HG02885 (cell line): ENCODE measurements around the gene COL10A1.

Experiments used
- ATAC-seq: cut with Tn5 transposase; IDR thresholded peaks from one replicate; pipeline ENCODE4 v1.9.1; 2021; ENCODE audit warnings: mild to moderate bottlenecking; ENCODE audit not compliant: unreplicated experiment, poor library complexity

The COL10A1 gene

DNA sequence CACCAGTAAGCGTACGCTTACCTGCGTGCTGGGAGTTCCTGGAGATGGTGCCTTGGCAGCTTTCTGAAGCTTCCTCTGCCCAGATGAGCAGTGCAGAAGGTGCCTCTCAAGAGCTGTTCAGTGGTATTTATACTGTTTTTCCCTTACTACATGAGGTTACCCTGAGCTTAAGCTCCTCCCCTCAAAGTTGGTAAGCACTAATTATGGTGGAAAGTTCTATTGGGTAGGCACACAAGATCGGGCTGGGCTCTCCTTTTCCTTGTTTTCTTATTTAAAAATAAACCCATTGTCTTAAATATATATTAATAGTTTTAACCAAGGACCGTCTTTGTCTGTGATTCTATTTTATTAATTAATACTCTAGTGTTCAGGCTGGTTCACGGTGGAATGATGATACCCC is at the start of gene COL10A1:
Gene COL10A1 (minus strand): TSS at position 101 of the 400 bp plus-strand sequence. CDS start 640 bp downstream, outside the sequence.
- no peak for ATAC-seq

- ATAC-seq: no peak
Observed at GRCh38 chr6:116175344-116175743, 49.4 kb upstream of the COL10A1 start.

DNA sequence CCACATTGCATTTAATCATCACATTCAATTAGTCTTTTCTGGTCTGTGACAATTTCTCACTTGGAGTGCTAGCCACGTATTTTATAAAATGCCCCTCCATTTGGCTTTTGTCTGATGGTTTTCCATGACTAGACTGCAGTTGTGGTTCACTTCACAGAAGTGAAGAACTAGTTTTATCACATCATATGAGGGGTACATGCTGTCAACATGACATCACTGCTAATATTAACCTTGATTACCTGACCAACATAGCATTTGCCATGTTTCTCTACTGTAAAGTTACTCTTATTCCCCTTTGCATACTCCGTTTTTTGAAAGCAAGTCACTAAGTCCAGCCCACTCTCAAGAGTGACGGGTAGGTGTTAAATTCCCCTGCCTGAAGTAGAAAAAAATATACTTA is 48.0 kb upstream of the COL10A1 start:
- ATAC-seq: no peak

GRCh38 chr6:116170358-116171057 is 44.6 kb upstream of the COL10A1 start:
- no peak for ATAC-seq

DNA sequence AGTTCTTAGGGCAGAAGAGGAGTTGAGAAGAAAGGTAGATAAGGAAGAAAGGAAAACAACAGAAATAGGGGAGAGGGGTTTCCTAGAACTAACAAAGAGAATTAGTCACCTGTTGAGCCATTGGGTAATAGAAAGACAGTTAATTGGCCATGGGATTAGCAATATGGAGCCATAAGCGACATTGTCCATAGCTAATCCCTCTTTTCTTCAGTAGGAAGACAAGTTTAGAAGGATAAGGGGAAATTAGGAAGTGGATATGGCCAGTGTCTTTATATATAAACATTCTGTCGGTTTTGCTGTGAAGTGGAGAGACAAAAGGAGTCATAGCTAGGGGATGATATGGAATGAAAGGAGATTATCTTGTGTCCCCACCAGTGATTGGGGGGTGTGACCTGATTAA is 43.9 kb upstream of the COL10A1 start:
- no peak for ATAC-seq

GRCh38 chr6:116168148-116168547 is 42.2 kb upstream of the COL10A1 start:
- ATAC-seq: no peak

DNA sequence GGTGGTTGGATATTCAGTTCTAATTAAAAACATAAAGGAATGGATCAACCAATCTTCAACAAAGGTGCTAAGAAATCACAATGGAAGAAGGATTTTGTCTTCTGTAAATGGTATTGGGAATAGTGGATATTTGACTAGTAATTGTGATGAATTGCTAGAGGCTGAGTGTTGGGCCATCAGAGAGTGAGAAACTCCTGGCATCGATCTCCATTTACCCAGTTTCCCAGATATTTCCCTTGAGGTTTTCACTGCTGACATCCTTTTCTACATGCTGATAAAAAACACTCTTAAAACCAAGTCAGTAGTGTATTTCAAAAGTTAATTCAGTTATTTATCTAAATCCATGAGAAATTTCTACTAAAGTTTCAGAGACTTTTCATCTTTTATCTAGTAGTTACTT is 40.4 kb upstream of the COL10A1 start:
- no peak for ATAC-seq

- ATAC-seq: peak; percentile 46
Observed at GRCh38 chr6:116165596-116165995, 39.7 kb upstream of the COL10A1 start.

DNA sequence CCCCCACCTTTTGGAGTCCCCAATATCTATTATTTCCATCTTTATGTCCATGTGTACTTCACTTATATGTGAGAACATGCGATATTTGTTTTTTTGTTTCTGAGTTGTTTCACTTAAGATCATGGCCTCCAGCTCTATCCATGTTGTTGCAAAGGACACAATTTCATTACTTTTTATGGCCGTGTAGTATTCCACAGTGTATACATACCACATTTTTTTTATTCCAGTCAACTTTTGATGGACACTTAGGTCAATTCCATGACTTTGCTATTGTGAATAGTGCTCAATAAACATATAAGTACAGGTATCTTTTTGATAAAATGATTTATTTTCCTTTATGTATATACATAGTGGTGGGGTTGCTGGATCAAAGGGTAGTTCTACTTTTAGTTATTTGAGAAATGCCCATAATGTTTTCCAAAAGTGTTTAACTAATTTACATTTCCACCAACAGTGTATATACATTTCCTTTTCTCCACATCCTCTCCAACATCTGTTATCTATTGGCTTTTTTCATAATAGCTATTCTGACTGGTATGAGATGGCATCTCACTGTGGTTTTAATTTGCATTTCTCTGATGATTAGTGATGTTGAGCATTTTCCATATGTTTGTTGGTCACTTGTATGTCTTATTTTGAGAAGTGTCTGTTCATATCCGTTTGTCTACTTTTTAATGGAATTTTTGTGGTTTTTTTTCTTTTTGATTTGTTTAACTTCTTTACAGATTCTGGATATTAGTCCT is 34.0 kb upstream of the COL10A1 start:
- no peak for ATAC-seq

- ATAC-seq: no peak
Observed at GRCh38 chr6:116158641-116159040, 32.7 kb upstream of the COL10A1 start.

DNA sequence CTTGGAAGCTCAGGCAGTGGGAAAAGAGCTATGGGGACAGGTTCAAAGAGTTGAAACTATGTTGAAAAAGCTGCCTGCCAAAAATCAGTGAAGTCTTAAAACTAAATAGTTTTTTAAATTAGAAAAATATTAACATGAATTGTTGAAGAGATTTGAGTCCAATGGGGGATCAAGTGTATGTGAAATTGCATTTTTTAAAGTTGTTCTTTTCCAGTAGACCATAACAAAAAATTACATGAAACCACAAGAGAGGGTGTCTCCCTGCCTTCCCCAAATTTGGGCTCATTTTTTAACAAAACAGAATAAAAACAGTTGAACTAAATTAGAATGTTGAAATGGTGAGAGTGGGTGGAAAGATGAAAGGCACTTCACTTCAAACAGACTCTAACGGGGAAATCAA is 31.5 kb upstream of the COL10A1 start:
- ATAC-seq: no peak

- no peak for ATAC-seq
Observed at GRCh38 chr6:116156405-116157326, 30.7 kb upstream of the COL10A1 start.

DNA sequence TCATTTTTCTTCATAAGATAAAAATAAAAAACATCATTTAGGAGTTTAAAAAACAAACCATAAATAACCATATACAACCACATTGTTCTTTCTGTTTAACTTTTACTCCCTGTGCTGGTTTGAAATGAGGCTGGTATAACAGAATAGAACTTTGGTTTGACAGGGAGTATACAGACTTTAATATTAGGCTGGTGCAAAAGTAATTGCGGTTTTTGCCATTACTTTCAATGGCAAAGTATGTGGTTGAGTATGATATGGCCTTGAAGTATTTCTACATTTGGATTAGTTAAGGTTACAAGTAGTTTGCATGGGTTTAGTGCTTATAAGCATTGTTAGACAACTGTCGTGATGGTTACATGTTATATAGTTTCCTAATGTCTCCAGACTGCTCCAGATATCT is 29.0 kb upstream of the COL10A1 start:
- ATAC-seq: no peak

DNA sequence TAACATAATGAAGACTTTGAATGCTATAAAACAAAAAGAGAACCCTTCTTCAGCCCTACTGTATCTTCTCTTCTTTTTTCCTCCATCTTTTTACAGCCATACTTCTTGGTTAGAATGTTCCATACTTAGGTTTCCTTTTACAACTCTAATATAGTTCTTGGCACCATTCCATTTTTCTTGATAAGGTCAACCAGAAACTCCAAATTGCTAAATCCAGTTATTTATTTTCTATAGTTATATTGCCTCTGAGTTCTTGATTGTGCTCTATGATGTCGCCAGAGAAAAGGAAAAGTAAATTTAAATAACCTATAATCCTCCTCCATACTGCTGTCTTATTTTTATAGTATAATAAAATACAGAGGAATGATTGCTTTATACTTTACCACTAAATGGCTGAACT is 26.7 kb upstream of the COL10A1 start:
- ATAC-seq: no peak

- no peak for ATAC-seq
Observed at GRCh38 chr6:116145803-116146675, 20.1 kb upstream of the COL10A1 start.

DNA sequence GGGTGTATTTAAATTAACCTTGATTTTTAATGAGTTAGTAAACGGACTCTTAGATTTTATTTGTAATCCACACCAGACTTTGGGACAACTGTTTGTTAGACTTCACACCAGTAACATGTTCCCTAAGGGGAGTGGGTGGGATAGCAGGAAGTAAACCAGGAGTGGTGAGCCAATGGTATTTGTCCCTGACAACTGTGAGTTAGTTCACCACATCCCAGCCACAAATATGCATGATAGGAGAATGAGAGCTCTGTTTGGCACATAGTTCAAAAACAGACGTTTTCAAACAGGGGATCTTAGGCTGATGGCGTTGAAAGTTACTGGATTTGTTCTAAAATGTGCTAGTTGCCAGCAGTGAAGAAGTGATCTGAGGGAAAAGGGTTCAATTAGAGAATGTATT is 18.7 kb upstream of the COL10A1 start:
- no peak for ATAC-seq

DNA sequence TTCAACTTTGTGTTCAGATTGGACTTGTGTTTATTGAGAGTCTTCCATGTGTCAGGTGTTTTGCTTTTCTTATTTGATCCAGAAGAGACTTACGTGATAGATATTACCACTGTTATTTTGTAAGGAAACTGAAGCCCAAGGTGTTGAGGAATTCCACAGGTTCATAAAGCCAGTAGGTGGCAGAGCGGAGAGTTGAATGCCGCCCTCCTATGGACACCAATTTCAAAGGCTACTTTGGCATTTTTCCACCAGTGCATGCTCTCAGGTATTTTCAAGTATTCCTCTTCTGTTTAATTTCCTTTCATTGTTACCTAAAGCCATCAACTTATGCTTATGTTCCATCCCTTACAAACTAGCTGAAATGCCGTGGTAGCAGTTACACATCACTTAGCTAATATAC is 14.0 kb upstream of the COL10A1 start:
- no peak for ATAC-seq

- ATAC-seq: no peak
Observed at GRCh38 chr6:116136933-116137340, 11.0 kb upstream of the COL10A1 start.

GRCh38 chr6:116136373-116136772 is 10.4 kb upstream of the COL10A1 start:
- no peak for ATAC-seq

GRCh38 chr6:116133453-116133852 is 7.5 kb upstream of the COL10A1 start:
- ATAC-seq: no peak
